Measurements from ENCODE around the gene TBC1D9B. TPM values are rescaled to one million over a fixed set of nuclear protein-coding genes. Genes with fewer than 3 reads are reported as not detected.

TBC1D9B gene
- total RNA-seq, 1 donor from 2014 or later = 92.4 TPM

DNA sequence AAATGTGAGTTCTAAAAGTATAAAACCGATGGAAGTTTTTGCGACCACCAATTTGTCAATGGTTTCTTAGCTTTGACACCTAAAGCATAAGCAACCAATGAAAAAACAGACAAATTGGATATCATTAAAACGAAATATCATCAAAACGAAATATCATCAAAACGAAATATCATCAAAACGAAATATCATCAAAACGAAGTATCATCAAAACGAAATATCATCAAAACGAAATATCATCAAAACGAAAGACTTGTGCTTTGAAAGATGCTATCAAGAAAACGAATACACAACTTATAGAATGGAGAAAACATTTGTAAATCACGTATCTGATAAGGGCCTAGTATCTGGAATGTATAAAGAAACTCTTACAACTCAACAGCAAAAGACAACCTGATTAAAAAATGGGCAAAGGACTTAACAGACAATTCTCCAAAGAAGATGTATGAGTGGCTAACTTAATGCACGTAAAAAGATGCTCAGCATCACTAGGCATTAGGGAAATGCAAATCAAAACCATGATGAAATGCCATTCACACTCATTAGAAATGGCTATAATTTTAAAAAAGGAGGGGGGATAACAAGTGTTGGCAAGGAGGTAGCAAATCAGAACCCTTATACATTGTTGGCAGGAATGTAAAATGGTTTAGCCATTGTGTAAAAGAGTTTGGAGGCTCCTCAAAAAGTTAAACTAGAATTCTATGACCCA, 29.4 kb upstream of the TBC1D9B start:
- no peak overlapping the region for H3K27ac ChIP-seq
- no peaks in the 10 kb centered on the region for H3K27me3 ChIP-seq
- H3K36me3 ChIP-seq = no peaks in the 10 kb centered on the region
- H3K9me3 ChIP-seq = no peaks in the 10 kb centered on the region
- ATAC-seq (no peak), DNase-seq (no peak)
- no peaks in the 10 kb centered on the region for H3K4me1 ChIP-seq
- intact Hi-C loops (cut with DNase I) = no loop called here
- TF ChIP-seq, protein P1, sequence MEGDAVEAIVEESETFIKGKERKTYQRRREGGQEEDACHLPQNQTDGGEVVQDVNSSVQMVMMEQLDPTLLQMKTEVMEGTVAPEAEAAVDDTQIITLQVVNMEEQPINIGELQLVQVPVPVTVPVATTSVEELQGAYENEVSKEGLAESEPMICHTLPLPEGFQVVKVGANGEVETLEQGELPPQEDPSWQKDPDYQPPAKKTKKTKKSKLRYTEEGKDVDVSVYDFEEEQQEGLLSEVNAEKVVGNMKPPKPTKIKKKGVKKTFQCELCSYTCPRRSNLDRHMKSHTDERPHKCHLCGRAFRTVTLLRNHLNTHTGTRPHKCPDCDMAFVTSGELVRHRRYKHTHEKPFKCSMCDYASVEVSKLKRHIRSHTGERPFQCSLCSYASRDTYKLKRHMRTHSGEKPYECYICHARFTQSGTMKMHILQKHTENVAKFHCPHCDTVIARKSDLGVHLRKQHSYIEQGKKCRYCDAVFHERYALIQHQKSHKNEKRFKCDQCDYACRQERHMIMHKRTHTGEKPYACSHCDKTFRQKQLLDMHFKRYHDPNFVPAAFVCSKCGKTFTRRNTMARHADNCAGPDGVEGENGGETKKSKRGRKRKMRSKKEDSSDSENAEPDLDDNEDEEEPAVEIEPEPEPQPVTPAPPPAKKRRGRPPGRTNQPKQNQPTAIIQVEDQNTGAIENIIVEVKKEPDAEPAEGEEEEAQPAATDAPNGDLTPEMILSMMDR (IDR thresholded peaks at IDR 0.05) = no peak
- no peak overlapping the region for H3K4me3 ChIP-seq

DNA sequence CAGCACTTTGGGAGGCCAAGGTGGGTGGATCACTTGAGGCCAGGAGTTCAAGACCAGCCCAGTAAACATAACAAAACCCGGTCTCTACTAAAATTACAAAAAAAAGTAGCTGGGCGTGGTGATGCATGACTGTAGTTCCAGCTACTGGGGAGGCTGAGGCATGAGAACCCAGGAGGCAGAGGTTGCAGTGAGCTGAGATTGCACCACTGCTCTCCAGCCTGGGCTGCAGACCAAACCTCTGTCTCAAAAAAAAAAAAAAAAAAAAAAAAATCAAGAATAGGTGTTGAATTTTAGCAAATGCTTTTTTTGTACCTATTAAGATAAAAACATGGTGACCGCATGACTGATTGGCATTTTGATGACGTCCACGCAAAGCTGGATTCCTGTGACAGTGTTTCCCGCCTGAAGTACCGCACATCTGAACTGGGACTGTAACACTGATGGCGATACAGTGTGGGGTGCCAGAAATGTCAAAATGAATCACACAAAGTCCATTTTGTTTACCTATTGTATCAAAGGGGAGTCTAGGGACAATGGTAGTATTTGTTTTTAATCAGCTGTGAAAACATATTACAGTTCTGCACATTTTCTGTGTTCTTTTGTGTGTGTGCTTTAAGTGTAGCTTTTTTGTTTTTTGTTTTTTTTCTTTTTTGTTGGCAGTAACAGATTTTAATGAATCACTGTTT, 23.2 kb upstream of the TBC1D9B start:
- TF ChIP-seq, protein P1 (IDR thresholded peaks at IDR 0.05) = no peak
- H3K4me3 ChIP-seq = no peak overlapping the region
- no peaks in the 10 kb centered on the region for H3K27me3 ChIP-seq
- no peak for DNase-seq
- H3K27ac ChIP-seq = no peak overlapping the region
- no peak for ATAC-seq
- H3K9me3 ChIP-seq = no peaks in the 10 kb centered on the region
- no peaks in the 10 kb centered on the region for H3K36me3 ChIP-seq
- H3K4me1 ChIP-seq = no peaks in the 10 kb centered on the region
- intact Hi-C loops (cut with DNase I) = no loop called here

DNA sequence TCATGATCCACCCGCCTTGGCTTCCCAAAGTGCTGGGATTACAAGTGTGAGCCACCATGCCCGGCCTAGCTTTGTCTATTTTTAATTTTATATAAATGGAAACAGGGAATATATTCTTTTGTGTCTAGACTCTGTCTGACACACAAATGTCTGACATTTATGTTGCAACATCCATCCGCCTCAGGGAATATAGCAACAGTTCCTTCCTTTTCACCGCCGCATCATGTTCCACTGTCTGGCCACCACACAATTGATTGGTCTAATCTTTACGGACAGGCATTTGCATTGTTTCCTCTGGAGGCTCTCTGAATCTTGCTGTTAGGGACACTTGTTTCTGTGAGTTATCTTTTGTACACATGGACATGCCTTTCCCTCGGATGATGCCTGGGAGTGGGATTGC, 20.1 kb upstream of the TBC1D9B start:
- H3K9me3 ChIP-seq = no peaks in the 10 kb centered on the region
- TF ChIP-seq, protein P1 (IDR thresholded peaks at IDR 0.05) = no peak
- no peaks in the 10 kb centered on the region for H3K27me3 ChIP-seq
- intact Hi-C loops (cut with DNase I) = no loop called here
- no peaks in the 10 kb centered on the region for H3K4me1 ChIP-seq
- H3K4me3 ChIP-seq = no peak overlapping the region
- H3K27ac ChIP-seq = no peak overlapping the region
- no peaks in the 10 kb centered on the region for H3K36me3 ChIP-seq
- peak; percentile 58 for ATAC-seq
- DNase-seq = no peak

DNA sequence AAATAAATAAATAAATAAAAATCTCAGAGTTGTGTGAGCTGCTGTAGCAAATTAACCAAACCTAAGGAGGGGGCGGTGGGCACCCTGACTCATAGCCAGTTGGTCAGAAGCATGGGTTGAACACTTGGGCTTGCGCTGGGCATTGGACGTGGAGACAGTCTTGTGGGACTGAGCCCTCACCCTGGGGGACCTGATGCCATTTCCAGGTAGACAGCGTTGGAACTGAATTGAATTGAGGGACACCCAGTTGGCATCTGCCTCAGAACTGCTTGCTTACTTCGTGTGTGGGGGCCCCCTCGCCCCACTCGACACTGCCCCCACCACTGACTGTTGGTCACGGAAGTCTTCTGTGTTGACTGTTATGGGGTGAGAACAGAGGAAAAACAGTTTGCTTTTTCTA, 19.0 kb upstream of the TBC1D9B start:
- intact Hi-C loops (cut with DNase I) = no loop called here
- ATAC-seq (no peak), DNase-seq (no peak)
- Histone ChIP-seq H3K4me1 (no peaks in the 10 kb centered on the region), H3K9me3 (no peaks in the 10 kb centered on the region), H3K36me3 (no peaks in the 10 kb centered on the region), H3K27me3 (no peaks in the 10 kb centered on the region), H3K27ac (no peak overlapping the region), H3K4me3 (no peak overlapping the region)
- TF ChIP-seq, protein P1 (IDR thresholded peaks at IDR 0.05) = no peak

DNA sequence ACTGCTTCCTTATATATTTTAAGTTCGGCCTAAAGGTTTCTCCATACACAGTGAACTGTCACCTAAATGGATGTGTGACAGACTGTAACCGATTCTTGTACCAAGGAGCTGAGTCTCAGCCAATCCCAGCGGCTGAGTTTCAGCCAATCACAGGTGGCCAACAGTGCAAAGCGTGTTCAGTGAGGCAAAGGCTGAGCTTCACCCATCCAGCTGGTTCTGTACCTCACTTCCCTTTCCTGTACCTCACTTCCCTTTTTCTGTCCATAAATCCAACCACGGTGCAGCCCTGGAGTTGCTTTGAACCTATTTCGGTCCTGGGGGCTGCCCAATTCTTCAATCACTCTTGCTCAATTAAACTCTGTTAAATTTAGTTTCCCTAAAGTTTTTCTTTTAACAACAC, 15.7 kb upstream of the TBC1D9B start:
- TF ChIP-seq, protein P1 (IDR thresholded peaks at IDR 0.05) = no peak
- peak; percentile 85 for ATAC-seq
- Histone ChIP-seq H3K9me3 (no peaks in the 10 kb centered on the region), H3K27ac (no peak overlapping the region), H3K4me3 (no peak overlapping the region), H3K36me3 (no peaks in the 10 kb centered on the region), H3K27me3 (no peaks in the 10 kb centered on the region), H3K4me1 (no peaks in the 10 kb centered on the region)
- DNase-seq = no peak
- intact Hi-C loops (cut with DNase I) = no loop called here

Measured in upper lobe of right lung (tissue), 1 donor.